ENCODE data around the gene LAMC1. TPM values are rescaled to one million over a fixed set of nuclear protein-coding genes. Genes with fewer than 3 reads are reported as not detected.

The LAMC1 gene
- total RNA-seq, 1 experiment from 2014 or later = 95.5 TPM

- no TSS peak for BruUV-seq (replicated peaks)
- ChIA-PET CTCF (no interaction called here), POLR2A (ENCODE audit: low non-redundant PET) (no interaction called here)
- TF ChIP-seq, protein P1, sequence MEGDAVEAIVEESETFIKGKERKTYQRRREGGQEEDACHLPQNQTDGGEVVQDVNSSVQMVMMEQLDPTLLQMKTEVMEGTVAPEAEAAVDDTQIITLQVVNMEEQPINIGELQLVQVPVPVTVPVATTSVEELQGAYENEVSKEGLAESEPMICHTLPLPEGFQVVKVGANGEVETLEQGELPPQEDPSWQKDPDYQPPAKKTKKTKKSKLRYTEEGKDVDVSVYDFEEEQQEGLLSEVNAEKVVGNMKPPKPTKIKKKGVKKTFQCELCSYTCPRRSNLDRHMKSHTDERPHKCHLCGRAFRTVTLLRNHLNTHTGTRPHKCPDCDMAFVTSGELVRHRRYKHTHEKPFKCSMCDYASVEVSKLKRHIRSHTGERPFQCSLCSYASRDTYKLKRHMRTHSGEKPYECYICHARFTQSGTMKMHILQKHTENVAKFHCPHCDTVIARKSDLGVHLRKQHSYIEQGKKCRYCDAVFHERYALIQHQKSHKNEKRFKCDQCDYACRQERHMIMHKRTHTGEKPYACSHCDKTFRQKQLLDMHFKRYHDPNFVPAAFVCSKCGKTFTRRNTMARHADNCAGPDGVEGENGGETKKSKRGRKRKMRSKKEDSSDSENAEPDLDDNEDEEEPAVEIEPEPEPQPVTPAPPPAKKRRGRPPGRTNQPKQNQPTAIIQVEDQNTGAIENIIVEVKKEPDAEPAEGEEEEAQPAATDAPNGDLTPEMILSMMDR (conservative IDR thresholded peaks at IDR 0.05; ENCODE audit: low read depth, low read length) = no peak
- no peak for TF ChIP-seq EZH2 (IDR thresholded peaks at IDR 0.05; ENCODE audit: borderline replicate concordance, low read depth, low read length, poor library complexity, severe bottlenecking)
- no peak overlapping the region for H3K27ac ChIP-seq (ENCODE audit: low read depth, low read length, poor library complexity, severe bottlenecking)
- no peak for DNase-seq (ENCODE audit: low spot score)
- H3K9me3 ChIP-seq (ENCODE audit: low read depth, low read length, poor library complexity, severe bottlenecking) = no peaks in the 10 kb centered on the region
- intact Hi-C loops (cut with micrococcal nuclease; ENCODE audit: unreplicated experiment) = no loop called here
- peaks cover 1% of the 10 kb centered on the region for H3K36me3 ChIP-seq (ENCODE audit: insufficient read depth, low read length, poor library complexity, severe bottlenecking)
- H3K27me3 ChIP-seq (replicated peaks; ENCODE audit: insufficient read depth, low read depth, low read length, poor library complexity) = no peaks in the 10 kb centered on the region
- no peak overlapping the region for H3K4me3 ChIP-seq (ENCODE audit: low read depth, low read length, poor library complexity, severe bottlenecking)
- peaks cover 19% of the 10 kb centered on the region for H3K4me1 ChIP-seq (ENCODE audit: insufficient read depth, low read length, poor library complexity, severe bottlenecking)
These were observed 75.1 kb downstream of the LAMC1 start for GRCh38 chr1:183098317-183098716.

GRCh38 chr1:183100361-183100974 lies 77.2 kb downstream of the LAMC1 start:
- no peak for TF ChIP-seq EZH2 (IDR thresholded peaks at IDR 0.05; ENCODE audit: borderline replicate concordance, low read depth, low read length, poor library complexity, severe bottlenecking)
- TF ChIP-seq, protein P1 (conservative IDR thresholded peaks at IDR 0.05; ENCODE audit: low read depth, low read length) = no peak
- Histone ChIP-seq H3K27me3 (replicated peaks; ENCODE audit: insufficient read depth, low read depth, low read length, poor library complexity) (no peaks in the 10 kb centered on the region), H3K9me3 (ENCODE audit: low read depth, low read length, poor library complexity, severe bottlenecking) (no peaks in the 10 kb centered on the region), H3K27ac (ENCODE audit: low read depth, low read length, poor library complexity, severe bottlenecking) (no peak overlapping the region), H3K36me3 (ENCODE audit: insufficient read depth, low read length, poor library complexity, severe bottlenecking) (peaks cover 7% of the 10 kb centered on the region), H3K4me1 (ENCODE audit: insufficient read depth, low read length, poor library complexity, severe bottlenecking) (peaks cover 19% of the 10 kb centered on the region), H3K4me3 (ENCODE audit: low read depth, low read length, poor library complexity, severe bottlenecking) (no peak overlapping the region)
- DNase-seq (ENCODE audit: low spot score) = no peak
- intact Hi-C loops (cut with micrococcal nuclease; ENCODE audit: unreplicated experiment) = no loop called here
- no TSS peak for BruUV-seq (replicated peaks)
- CTCF ChIA-PET = no interaction called here
- POLR2A ChIA-PET (ENCODE audit: low non-redundant PET) = no interaction called here

GRCh38 chr1:183101081-183101480 lies 77.9 kb downstream of the LAMC1 start:
- H3K27ac ChIP-seq (ENCODE audit: low read depth, low read length, poor library complexity, severe bottlenecking) = no peak overlapping the region
- BruUV-seq (replicated peaks) = no TSS peak
- peaks cover 19% of the 10 kb centered on the region for H3K4me1 ChIP-seq (ENCODE audit: insufficient read depth, low read length, poor library complexity, severe bottlenecking)
- intact Hi-C loops (cut with micrococcal nuclease; ENCODE audit: unreplicated experiment) = no loop called here
- POLR2A ChIA-PET (ENCODE audit: low non-redundant PET) = no interaction called here
- no peak for DNase-seq (ENCODE audit: low spot score)
- CTCF ChIA-PET = no interaction called here
- TF ChIP-seq, protein P1 (conservative IDR thresholded peaks at IDR 0.05; ENCODE audit: low read depth, low read length) = no peak
- no peak for TF ChIP-seq EZH2 (IDR thresholded peaks at IDR 0.05; ENCODE audit: borderline replicate concordance, low read depth, low read length, poor library complexity, severe bottlenecking)
- no peaks in the 10 kb centered on the region for H3K27me3 ChIP-seq (replicated peaks; ENCODE audit: insufficient read depth, low read depth, low read length, poor library complexity)
- H3K4me3 ChIP-seq (ENCODE audit: low read depth, low read length, poor library complexity, severe bottlenecking) = no peak overlapping the region
- no peaks in the 10 kb centered on the region for H3K9me3 ChIP-seq (ENCODE audit: low read depth, low read length, poor library complexity, severe bottlenecking)
- peaks cover 7% of the 10 kb centered on the region for H3K36me3 ChIP-seq (ENCODE audit: insufficient read depth, low read length, poor library complexity, severe bottlenecking)

Measured in A673 (cell line).